ENCODE measurements around the gene ZNF296.
A peak's percentile ranks its signal among the peaks of the same experiment; 100 is the strongest.

The ZNF296 gene

DNA sequence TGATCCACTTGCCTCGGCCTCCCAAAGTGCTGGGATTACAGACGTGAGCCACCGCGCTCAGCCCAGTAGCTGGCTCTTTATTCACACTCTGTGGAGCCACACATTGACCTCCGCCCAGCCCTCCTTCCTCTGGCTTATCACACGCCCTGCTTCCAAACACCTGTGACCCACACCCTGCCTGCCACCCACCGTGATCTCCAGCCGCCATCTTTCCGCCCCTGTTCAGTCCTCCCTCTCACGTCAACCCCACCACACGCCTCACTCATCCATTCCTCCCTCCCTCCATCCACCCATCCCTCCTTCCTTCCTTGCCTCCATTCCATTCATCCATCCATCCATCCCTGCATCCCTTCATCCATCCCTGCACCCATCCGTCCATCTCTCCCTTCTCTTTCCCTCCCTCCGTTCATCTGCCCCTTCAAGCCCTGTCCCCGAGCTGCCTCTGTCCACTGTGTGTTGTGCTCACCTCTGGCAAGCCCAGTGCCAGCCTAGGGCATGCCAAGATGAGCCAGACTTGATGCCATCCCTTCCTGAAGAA lies 17.6 kb downstream of the ZNF296 start:
- no peak for DNase-seq (ENCODE audit: low read depth)

DNA sequence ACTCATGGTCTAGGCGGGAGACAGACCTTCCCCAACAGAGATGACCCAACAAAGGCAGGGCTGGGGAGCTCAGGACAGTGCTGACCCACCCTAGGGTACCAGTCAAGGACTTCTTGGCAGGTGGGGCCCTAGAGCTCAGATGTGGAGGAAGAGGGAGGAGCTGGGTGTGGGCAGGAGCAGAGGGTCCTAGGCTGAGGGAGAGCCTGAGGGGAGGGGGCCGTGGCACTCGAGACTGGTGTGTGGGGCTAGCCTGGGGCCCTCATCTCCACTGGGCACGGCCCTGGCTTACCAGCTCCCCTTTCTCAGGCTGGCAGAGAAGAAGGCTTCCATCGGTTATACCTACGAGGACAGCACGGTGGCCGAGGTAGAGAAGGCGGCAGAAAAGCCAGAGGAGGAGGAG lies 18.8 kb downstream of the ZNF296 start:
- DNase-seq (ENCODE audit: low read depth) = no peak

DNA sequence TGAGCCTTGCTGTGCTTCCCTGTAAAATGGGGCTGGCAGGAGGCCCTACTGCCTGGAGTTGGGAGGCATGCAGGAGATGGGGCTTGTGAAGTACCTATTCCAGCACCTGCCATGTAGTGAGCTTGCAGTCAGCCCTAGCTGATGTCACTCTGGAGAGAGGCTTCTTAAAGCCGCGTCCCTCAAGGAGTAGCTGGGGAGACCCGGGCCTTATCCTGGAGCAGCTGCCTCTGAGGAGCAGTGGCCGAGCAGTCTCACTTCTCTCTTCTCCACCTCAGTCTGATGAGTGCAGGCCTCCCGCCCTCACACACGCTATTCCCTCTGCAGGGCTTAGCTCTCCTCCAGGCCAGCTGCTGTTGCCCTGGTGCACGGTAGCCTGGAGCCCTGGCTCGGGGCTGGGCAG lies 19.4 kb downstream of the ZNF296 start:
- DNase-seq (ENCODE audit: low read depth) = no peak

DNA sequence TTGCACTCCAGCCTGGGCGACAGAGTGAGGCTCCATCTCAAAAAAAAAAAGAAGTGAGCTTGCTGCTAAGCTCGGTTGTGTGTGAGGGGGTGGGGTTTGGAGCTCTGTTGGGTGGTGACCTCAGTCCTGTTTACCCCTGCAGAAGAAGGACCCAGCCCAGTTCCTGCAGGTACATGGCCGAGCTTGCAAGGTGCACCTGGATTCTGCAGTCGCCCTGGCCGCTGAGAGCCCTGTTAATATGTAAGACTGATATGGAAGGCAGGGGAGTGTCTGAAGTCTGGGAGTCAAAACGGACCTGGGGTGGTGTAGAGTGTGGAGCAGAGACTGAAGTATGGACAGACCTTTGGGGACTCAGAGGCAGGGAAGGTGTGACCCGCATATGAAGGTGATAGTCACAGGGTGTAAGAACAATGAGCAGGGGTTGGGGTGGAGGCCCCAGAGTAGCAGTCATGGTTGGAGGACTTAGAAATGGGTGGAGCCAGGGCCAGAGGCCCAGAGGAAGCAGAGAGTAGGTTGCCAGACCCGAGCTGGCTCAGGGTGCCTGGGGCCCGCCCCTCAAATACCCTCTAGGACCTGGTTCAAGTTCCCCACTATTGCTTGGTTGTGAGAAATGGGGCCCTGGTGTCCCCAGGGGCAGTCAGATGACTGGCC lies 24.2 kb downstream of the ZNF296 start:
- DNase-seq (ENCODE audit: low read depth) = no peak

DNA sequence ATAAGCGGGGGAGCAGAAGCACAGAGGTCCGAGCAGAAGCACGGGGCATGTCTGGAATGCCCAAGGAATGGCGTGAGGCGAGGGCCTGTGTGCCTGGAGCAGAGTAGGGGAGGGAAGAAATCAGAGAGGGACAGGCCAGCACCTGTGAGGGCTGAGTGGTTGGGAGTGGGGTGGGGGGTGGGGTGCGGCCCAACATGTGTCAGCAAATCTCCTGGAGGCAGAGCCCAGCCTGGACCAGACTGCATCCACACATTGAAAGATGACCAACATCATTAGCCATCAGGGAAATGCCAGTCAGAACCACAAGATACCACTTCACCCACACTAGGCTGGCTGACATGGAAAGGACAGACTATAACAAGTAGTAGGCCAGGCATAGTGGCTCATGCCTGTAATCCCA lies 26.2 kb downstream of the ZNF296 start:
- DNase-seq (ENCODE audit: low read depth) = no peak

DNA sequence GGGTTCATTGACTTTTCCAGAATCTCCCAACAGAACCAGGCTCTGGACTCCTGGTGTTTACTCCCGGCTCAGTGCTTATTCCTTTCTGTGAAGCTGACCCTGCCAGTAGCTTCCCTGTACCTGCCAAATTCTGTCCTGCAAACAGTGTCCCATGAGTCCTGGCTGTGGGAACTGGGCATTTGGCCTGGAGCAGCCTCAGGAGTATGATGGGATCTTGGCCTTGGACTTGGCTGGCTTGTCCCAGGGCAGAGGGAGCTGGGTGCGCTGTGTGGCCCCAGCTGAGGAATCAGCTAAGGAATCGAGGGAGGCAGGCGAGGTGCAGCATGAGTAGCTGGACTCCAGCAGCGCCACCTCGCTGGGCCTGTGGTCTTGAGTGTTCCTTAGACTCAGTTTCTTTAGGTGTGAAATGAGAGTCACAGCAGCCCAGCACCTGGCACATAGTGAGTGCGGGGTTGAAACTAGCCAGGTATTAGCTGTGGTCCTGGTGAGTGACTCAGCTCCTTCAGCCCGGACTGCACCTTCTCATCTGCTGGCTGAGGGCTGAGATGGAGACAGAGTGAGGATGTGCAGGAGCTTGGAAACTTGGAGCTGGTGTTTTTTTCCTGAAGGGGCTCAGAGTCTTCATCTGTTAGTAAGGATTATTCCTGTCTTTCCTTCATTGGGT lies 27.1 kb downstream of the ZNF296 start:
- DNase-seq (ENCODE audit: low read depth) = peak; percentile 14

DNA sequence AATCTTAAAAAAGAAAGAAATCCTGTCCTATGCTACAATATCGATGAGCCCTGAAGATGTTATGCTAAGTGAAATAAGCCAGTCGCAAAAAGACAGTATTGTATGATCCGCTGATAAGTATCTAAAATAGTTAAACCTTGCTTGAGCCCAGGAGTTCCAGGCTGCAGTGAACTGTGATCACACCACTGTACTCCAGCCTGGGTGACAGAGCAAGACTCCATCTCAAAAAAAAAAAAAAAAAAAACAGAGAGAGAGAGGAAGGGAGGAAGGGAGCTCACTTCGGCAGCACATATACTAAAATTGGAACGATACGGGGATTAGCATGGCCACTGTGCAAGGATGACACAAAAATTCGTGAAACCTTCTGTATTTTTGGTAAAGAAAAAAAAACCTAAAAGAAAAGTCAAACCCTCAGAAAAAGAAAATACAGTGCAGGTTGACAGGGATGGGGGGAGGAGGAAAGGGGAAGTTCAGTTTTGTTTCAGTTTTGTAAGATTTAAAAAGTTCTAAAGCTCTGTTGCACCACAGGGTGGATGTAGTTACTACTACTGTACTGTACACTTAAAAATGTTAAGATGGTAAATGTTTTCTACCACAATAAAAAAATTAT lies 29.0 kb downstream of the ZNF296 start:
- no peak for DNase-seq (ENCODE audit: low read depth)

DNA sequence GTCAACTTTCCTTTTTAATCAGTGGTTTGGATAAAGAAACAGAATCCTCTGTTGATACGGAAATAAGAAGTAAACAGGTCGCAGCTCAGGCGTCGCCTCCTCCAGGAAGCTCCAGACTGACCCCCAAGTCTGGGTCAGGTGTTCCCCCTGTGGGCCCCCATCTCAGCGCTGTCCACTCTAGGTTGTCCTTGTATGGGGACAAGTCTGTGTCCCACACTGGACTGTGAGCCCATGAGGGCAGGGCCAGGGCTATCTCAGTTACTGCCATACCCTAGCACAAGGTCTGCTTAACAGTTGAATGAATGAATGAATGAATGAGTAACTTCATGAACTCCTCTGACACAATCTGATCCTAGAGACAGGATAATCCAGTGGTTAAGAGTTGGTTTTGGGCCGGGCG lies 29.9 kb downstream of the ZNF296 start:
- no peak for DNase-seq (ENCODE audit: low read depth)

DNA sequence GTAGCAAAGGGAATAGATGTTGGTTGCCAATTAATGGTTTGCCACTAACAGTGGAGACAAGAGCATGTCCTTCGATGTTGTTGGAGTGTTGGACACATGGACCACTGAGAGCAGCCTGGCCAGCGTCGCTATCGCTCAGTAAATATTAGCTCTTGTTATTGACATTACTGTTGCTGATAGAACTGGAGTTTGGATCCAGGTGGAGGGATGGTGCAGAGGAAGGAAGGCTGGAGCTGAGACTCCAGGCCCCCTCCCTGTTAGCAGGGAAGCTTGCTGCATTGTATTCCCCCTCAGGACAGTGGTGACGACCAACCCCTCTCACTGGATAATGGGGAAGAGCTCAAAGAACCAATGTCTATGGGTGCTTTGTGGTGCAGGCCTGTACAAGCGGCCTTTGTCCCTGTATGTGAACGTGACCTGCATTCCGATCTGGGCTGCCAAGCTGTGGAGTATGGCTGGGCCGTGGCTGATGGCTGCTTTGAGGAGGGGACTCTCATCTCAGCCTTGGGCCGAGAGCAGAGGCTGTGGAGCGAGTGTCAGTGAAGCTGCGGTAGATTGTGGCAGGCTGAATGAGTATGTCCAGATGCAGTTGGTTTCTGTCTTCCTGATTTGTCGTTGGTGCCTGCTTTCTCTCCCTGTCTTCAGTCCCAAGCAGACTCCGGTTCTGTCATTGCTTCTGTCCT lies 30.5 kb downstream of the ZNF296 start:
- DNase-seq (ENCODE audit: low read depth) = no peak

DNA sequence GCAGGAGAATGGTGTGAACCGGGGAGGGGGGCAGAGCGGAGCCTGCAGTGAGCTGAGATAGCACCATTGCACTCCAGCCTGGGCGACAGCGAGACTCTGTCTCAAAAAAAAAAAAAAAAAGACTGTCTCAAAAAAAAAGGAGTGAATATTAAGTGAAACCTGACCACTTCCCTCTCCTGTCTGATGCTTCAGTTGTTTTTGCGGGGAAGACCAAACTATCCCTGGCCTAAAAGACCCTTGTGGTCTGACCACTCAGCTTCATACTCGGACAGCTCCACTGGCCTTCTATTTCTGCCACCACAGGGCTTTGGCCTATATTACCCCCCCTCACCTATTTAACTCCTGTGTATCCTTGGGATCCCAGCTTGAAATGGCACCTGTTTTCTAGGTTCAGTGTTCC lies 35.2 kb downstream of the ZNF296 start:
- DNase-seq (ENCODE audit: low read depth) = no peak

DNA sequence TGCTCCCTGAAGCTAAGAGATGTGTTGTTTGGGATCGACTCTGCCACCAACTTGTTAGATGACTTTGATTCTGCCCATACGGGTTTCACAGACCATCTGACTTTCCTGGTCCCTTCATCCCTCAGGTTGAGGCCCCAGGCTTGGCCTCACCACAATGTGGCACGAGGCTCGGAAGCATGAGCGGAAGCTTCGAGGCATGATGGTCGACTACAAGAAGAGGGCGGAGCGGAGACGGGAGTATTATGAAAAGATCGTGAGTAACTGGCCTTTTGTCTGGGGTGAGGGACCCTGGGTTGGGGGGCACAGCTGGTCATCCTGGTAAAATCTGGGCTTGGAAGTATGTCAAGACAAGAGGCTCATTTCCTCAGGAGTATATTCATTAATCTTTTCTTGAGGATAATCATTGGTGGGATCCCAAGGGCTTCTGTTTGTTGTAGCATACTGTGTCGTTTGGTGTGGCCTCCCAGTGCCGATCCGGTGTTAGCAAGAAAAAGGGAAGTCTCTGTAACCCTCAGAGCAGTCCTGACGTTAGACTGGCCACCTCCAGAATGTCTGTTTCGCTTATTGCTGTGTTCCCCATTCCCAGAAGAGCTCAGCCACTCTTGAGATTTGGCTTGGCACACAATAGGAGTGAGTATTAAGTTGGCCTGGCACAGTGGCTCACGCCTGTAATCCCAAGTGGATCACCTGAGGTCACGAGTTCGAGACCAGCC lies 36.1 kb downstream of the ZNF296 start:
- no peak for DNase-seq (ENCODE audit: low read depth)

DNA sequence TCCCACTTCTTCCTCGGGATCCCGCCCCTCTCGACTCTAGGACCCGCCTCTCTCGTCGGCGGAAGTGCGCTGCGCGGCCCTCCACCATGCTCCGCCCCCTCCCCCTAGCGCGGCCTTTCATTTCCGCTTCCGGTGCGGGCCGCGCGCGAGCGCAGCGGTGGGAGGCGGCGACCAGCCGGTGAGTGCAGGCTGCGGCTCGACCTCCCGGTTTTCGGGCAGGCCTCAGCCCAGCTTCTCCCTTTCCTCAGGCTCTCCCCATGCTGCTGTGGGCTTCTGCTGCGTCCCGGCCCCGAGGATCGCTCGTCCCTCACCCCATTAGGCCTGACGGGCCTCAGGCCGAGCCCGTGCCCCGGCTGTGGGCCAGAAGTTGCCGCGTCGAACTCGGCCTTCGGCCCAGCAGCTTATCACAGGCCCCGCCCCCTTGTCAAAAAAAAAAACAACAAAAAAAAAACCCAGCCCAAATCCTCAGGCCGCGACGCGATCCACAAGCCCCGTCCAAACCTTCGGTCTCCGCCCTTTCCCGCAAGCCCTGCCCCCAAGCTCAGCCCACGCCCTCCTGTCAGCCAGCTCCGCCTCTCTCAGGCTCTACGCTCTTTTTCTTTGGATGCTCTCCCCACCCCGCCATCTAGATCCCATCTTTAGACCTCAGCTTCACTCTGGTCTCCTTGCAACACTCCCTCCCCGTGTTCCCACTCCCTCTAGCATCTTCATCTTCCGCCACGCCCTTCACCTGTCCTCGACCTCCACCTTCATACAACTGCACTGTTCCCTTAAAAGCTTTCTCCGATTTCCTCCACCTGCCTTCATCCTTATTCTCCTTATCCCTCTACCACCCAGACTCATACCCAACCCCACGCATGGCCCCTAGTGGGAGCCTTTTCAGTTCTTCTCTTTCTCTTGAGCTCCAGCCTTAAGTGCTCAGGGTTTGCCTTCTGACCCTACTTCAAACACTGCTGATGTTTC lies 37.1 kb downstream of the ZNF296 start, which contains the start of gene CLASRP:
CLASRP (plus strand) TSS at position 115 of the 963 bp plus-strand sequence. CDS start 1,168 bp downstream, outside the sequence.
- DNase-seq (ENCODE audit: low read depth) = peak; percentile 86

DNA sequence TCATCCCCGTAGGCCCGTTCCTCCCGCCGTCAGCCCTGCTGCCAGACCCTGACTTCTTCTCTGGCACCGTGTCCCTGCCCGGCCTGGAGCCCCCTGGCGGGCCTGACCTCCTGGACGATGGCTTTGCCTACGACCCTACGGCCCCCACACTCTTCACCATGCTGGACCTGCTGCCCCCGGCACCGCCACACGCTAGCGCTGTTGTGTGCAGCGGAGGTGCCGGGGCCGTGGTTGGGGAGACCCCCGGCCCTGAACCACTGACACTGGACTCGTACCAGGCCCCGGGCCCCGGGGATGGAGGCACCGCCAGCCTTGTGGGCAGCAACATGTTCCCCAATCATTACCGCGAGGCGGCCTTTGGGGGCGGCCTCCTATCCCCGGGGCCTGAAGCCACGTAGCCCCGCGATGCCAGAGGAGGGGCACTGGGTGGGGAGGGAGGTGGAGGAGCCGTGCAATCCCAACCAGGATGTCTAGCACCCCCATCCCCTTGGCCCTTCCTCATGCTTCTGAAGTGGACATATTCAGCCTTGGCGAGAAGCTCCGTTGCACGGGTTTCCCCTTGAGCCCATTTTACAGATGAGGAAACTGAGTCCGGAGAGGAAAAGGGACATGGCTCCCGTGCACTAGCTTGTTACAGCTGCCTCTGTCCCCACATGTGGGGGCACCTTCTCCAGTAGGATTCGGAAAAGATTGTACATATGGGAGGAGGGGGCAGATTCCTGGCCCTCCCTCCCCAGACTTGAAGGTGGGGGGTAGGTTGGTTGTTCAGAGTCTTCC lies 38.7 kb downstream of the ZNF296 start:
- no peak for DNase-seq (ENCODE audit: low read depth)

DNA sequence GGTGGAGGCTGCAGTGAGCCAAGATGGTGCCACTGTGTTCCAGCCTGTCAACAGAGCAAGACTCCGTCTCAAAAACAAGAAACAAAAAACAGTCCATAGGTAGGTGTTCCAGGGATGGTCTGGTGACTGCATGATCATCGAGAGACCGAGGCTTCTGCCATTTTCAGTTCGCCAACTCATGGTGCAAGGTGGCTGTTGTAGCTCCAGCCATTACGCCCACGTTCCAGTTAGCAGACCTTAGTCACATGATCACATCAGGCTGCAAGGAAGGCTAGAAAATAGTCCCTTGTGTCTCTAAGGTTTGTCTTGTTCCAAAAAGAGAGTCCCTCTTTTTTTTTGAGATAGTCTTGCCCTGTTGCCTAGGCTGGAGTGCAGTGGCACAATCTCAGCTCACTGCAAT lies 40.5 kb downstream of the ZNF296 start:
- no peak for DNase-seq (ENCODE audit: low read depth)

DNA sequence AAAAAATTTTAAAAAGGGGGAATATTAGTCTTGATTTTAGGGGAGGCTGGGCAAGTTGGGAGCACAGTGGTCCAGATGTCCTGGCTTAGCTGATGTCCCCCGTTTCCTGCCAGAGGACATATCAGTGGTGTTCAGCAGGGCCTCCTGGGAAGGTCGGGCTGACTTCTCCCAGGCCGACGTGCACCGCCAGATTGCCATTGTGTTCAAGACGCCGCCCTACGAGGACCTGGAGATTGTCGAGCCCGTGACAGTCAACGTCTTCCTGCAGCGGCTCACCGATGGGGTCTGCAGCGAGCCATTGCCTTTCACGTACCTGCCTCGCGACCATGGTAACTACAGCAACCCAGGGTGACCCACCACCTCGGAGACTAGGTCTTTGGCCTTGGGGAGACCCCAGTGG lies 43.9 kb downstream of the ZNF296 start:
- DNase-seq (ENCODE audit: low read depth) = no peak

DNA sequence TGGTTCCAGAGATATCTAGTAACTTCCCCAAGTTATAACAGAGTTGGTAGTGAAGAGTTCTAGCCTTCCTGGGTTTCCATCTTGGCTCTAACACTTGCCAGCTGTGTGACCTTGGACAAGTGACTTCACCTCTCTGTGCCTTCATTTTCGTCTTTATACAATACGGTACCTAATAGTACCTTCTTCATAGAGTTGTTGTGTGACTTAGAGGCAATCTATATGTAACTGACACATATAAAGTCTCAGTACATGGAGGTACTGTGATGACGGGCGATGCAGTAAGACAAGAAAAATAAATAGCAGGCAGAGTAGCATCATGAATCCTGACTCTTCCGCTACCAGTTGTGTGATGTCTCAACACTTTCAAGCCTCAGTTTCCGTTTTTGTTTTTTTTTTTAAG lies 45.5 kb downstream of the ZNF296 start:
- DNase-seq (ENCODE audit: low read depth) = no peak

DNA sequence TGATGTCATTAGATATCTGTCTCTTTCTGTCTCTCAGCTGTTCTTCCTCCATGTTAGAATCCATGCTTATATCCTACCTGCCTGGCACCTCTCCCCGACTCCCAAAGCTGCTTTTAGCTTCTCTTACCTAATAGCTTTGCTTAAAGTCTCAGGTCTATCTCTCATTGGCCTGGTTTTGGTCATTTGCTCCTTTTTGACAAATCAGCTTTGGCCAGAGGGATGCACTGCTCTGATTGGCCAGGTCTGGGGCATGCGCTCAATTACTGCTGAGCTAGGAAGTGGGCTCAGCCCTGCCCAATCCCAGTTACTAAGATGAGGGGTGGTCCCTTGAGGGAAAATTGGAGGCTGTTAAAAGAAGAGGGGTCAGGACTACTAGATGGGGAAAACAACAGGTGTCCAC lies 48.9 kb downstream of the ZNF296 start:
- DNase-seq (ENCODE audit: low read depth) = no peak

DNA sequence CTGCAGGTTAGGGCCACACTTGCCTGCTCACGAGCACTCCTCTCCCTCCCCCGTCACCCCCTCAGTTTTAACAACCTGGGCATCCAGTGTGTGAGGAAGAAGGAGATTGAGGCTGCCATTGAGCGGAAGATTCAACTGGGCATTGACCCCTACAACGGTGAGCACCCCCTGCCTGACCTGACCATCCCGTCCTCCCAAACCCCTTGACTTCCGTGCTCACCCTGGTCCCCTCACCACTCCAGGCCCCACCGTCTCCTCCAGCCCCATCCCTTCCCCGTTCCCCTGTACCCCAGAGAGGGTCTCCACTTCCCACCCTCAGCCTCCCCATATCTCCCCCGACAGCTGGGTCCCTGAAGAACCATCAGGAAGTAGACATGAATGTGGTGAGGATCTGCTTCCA lies 51.0 kb downstream of the ZNF296 start:
- DNase-seq (ENCODE audit: low read depth) = no peak

DNA sequence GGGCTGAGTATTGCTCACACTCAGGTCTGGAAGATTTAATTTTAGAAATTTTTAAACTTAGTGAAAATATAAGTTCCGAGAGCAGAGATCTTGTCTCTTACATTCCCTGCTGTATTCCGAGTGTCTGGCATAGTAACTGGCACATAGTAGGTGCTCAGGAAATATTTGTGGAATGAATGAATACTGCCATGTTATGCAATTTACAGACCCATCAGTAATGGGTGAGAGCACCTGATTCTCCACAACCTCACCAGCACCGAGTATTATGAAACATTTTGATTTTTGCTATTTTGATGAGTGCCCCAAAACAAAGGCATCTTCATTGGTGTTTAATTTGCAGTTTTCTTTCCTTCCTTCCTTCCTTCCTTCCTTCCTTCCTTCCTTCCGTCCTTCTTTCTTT lies 53.2 kb downstream of the ZNF296 start:
- no peak for DNase-seq (ENCODE audit: low read depth)

DNA sequence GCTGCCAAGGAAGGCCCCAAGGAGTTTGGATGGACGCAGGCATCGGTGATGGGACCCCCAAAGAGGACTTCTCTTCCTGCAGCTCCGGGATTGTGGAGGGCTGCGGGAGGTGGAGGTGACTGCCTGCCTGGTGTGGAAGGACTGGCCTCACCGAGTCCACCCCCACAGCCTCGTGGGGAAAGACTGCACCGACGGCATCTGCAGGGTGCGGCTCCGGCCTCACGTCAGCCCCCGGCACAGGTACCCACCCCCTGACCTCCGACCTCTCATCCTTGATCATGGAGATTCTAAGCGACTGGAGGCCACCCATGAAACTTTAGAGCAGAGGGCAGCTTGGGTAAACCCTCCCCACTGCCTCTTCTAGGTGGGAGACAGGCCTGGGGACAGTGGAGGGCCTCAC lies 54.3 kb downstream of the ZNF296 start:
- no peak for DNase-seq (ENCODE audit: low read depth)
